HG02642 (cell line): ENCODE data around the gene MAP6.

Experiments used
- ATAC-seq: cut with Tn5 transposase; IDR thresholded peaks from one replicate; pipeline ENCODE4 v1.9.1; 2021; ENCODE audit warnings: mild to moderate bottlenecking; ENCODE audit not compliant: unreplicated experiment, poor library complexity

Gene MAP6

DNA sequence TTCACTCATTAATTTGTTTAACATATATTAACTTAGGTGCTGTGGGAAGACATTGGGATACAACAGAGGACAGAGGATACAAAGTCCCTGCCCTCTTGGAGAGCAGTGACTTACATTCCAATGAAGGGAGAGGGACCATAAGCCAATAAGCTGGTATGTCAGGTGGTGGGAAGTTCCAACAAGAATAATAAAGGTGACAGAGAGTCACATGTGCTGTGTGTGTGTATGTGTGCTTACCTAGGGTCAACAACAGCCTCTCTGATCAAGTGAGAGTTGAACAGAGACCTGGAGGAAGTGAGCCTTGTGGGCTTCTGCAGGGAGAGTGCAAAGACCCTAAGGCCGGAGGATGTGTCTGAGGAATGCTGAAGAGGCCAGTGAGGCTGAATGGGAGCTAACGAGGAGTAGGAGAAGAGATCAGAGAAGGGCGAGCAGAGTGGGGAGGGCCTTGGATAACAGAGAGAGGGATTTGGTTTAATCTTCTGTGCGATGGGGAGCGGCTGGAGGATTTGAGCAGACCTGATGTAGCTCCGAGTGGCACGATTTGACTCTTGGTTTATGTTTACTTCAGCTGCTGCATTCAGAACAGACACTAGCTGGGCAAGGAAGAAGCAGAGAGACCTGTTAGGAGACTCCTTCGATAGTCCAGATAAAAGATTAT lies 35.3 kb downstream of the MAP6 start:
- no peak for ATAC-seq

DNA sequence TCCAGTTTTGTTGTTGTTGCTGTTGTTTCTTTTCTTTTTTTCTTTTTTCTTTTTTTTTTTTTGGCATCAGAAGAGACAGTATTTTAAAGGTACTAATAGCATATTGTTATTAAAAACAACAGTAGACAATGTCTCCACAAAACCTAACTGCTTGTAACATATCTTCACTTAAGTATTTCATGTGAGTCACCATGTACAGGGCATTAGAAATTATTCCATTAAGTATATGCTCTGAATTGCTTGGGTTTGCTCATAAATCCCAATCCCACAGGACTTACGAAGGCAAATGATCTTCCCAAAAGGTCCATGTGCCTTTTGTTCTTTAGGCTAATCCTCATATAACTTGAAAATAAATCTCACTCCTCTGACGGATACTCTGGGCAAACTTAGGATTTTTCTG lies 35.9 kb downstream of the MAP6 start:
- no peak for ATAC-seq

DNA sequence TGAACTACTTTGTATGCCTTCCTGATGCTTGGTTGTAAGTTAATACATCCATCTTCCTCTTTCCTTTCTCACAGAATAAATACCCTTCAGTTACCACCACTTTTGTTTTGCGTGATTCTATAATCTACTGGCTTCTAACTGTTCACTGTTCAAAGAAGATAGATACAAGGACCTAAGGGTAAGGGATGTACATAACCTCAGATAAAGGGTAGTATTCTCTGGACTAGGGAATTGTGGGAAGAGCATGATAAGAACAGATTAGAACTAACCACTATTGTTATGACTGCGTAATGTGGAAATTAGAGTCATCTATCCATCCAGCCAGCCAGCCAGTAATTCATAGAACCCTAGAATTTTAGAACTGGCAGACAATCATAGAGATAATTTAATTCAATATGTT lies 36.4 kb downstream of the MAP6 start:
- ATAC-seq = no peak

DNA sequence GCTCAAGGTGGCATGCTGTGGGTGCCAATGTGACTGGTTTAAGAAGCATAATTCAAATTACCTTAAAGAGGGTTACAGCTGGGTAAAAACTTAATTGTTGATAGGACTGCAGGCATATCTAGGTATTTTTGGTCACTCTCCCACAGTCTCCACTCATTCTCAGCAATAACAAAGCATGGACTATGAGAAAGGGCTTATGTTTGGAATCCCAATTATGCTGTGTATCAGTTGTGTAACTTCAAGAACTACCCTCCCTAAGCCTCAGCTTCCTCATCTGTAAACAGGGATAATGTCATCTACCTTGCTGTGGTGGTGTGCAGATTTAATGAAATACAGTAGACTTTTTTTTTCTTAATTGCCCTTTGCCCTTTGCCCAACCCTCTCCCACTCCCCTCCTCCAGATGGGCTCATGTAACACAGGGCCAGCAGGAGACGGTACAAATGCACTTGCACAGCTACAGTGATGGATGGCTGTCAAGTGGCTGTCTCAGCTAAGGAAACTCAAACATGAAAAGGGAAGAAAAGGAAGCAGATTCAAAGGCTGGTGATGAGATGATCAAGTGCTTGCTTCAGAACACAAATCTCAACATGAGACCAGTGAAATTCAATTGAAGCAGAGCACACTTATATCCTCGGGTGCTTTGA lies 37.6 kb downstream of the MAP6 start:
- no peak for ATAC-seq

DNA sequence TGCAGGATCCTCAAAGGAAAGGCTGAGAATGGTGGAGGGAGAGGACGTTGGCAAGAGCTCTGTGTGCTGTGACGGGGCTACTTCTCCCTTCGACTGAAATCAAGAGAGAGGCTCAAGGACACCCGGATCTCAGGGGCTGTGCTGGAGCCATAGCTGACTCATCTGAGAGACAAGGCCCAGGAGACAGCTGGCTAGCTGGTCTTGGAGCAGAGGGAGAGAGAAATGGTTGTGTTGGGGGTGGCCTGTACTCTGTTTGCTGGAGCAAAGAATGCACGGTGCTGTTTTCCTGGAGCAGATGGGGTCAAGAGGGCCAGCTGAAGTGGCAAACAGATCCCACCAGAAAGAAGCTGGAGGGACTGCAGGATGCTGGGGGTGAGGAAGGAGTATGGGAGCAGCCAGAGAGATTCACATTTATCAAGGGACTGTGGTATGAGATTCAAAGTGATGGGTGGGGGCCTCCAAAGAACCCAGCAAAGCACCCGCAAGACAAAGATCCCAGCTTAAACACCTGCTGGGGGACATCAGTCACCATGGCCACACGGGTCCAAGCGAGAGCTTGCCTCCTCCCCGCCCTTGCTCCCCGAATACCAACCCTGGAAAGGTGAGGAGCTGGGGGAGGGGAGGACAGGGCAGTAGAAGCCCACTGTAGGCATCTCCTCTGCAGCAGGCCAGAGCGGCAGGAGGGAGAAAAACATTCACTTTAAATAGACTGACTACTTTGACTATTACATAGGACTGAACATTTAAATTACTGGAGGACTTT lies 40.8 kb downstream of the MAP6 start:
- ATAC-seq = no peak

DNA sequence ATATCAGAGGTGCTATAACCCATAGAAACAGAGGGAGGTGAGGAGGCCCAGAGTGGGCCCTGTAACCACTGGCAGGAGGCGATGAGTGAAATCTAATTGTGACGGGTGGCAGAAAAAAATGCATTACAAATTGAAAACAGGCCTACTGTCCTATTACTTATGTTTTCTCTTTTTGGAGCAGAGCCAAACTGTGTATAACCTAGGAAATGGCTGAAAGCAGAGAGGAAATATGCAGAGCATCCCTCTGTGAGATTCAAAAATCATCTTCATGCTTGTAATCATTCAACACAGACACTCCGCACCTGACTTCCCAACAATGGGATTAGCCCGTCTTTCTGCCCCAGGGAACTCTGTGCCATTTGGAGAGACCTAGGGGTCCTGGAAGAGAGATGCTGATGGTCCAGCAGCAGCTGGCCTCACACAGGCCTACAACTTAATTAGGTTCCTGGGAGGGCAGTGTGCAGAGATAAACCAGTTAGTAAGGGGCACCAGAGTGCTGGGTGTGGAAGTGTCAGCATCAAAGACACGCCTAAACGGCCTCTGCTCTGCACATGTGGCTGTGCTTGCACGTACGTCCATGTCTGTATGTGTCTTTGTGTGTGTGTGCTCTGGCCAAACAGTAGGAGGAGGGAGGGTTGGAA lies 41.8 kb downstream of the MAP6 start:
- no peak for ATAC-seq

DNA sequence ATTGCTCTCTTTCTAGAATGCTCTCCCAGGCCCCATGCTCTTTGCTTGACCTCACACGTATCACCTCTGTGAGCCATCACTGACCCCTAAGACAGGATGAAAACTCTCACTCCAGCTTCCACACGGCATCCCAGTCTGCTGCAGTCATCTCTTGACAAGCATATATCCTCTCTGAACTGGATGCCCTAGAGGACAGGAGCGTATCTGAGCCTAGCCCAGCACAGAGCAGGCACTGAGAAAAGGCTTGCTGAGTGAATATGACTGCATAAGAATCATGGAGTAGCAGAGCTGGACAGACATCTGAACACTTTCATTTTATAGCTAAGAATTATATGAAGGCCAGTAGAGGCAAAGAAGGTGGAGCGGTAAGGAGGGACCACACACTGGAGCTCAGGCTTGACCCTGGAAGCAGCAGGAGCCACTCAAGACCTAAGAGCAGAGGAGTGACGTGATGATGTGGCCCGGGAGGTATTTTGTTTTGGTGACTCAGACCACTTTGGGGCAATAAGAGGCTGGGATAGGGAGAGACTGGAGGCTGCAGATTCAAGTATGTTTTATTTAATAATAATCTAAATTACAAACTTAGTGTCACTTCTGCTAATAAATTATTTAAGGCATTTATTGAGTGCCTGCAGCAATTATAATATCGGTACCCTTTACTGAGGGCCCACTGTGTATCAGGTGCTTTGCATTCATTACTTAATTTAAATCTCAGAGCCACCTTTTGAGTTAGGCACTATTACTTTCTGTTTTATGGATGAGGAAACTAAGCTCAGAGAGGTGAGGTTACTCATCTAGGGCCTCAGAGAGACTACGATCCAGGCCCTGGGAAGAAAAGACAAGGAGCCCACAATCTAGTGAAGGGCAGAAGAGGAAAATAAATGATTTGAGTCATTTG lies 42.6 kb downstream of the MAP6 start:
- ATAC-seq = no peak

DNA sequence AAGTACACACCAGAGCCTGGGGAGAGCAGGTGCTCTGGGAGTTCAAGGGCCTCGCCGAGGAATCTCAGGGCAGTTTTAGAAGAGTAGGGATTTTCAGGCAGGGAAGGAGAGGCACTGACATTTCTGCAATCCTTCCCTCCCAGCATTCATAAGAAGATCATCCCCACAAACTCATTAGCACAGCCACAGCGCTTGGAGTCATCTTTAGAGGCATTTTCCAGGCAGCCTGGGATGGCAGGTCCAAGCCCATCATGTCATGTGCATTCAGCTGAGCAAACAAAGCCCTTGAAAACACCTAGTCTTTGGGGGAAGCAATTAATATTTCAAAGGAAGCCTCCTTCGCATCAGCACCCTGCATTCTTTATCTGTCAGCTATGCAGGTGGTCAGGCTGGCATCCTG lies 43.8 kb downstream of the MAP6 start:
- ATAC-seq = no peak

DNA sequence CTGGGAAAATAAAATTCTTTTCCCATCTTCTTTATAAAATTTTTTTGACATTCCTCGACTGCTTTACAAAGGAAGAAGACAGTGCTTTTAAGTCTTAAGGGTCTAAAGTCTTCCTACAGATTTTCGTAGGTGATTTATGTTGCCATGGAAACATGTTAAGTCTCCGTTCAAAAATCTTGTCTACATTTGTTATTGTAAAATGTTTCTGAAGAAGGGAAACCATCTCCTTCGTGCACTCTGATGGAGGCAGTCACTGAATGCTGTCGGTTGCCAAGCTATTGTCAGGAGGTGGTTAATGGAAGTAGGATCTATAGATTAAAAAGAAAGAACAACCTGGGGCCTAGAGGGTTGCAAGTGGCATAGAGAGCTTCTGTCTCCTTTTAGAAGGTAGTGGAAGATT lies 52.6 kb downstream of the MAP6 start:
- no peak for ATAC-seq

DNA sequence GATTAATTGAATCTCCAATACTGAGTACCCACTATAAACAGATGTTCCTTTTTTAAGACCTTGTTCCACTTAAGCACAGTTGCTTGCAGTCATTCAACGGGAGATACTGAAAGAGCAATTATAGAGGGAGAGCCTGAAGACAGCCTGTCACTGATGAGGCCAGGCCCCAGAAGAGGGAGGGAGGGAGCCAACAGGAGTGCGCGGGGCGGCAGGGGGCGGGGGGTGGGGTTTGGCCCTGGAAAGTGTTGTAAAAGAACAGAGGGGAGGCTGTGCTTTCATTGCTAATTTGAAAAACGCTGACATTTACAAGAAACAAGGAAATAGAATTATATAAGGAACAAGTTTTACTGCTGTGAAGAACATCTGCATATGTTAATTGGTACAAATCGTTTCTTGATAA lies 53.1 kb downstream of the MAP6 start:
- ATAC-seq = no peak

DNA sequence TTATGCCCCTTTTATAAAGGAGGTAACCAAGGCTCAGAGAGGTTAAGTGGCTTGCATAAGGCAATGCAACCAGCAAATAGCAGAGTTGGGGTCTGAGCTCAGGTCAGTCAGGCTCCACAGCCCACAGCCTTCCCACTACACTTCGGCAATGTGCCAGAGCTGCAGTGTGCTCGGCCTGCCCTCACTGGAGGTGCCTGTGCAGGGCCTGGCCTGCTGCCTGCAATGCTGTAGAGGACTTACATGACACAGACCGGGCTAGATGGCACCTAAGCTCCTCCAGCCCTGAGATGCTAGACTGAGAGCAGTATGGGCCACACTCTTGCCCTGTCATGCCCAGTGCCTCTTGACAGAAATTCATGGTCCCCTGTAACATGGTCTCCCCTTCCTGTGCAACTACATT lies 57.0 kb downstream of the MAP6 start:
- no peak for ATAC-seq

DNA sequence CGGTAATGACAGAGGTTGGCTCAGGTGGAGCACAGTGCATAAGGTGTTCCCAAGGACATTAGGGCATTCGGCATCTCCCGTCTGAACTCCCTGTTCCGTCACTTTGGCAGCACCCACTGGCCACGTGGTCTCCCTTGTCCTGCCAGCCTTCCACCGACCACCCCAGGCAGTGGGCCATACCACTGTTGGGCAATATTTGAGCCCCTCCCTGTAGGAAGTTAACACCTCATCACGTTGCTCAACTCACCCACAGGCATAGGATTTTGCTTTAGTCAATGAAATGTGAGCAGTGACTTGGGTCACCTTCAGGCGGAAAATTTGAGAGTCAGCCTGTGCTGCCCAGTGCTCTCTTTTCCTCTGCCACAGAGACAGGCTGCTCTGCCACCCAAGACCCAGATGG lies 62.7 kb downstream of the MAP6 start:
- ATAC-seq = no peak

DNA sequence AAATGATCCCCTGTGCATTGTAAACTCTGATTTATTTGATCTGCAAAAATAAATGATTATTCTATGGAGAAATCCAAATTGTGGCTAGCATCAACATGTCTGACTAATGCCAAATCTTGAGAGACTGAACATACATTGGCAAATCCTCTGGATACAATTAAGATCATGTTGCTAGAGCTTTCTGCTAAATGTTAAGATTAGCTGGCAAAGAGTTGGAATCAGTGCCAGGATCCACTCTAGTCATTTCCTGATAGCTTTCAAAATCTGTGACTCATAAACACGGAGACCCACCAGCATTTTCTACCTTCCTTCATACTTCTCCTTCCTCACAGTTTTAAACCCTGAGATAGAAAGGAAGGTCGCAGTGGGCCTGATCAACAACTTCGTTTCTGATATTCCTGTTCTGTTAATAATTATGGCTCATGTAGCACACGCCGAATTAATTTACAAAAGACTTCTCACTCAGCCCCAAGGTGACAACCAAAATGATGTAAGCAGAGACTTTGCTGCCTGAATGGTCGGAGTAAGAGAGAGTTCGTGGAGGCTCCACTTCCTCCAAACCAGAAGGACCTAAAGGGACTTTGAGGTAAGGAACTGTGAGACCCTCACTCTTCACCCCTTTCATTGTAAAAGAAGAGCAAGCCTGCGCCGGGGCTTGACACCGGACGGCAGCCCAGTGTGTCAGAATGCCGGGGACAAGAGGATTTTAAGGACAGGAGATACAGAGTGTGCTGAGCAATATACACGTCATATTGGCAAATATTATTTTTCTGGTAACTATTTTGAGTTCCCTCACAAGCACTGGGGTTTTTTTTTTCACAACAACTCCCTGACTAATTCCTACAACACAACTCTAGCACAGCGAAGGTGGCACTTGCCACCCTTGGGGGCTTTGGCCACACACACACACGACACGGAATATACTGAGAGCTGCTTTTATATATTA lies 64.8 kb downstream of the MAP6 start:
- no peak for ATAC-seq

DNA sequence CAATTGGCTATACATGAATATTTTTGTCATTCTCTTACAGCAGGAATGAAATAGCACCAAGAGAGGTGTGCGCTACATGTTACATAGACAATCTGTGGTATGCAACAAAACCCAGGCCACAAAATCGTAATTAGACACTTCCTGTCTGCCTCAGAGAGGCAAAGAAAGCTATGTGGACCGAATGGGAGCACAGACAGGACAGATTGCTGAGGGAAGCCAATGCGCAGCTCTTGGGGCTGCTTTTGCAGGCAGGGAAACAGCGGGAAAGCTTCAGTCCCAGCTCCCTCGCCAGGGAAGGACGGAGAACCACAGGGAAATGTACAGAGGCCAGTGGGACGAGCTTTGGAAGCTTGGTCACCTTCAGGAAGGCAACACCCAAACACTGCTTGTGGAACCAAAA lies 65.9 kb downstream of the MAP6 start:
- ATAC-seq = no peak

DNA sequence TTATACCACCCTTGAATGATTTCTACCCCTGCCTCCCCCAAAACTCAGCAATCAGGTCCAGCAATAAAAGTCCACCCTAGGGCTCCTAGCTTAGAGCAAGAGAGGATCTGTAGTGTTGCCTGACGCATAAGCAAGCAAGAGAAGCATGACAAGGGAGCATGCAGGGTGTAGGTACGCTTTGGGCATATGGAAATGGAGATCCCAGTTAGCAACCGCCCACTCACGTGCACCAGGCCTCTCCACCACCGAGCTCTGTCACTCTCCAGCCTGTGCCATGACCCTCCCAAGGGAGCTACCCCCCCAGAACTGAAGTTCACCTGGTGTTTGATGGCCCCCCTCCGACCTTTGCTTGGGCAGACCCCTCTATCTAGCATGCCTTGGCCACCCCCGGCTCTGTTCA lies 67.3 kb downstream of the MAP6 start:
- ATAC-seq = no peak

DNA sequence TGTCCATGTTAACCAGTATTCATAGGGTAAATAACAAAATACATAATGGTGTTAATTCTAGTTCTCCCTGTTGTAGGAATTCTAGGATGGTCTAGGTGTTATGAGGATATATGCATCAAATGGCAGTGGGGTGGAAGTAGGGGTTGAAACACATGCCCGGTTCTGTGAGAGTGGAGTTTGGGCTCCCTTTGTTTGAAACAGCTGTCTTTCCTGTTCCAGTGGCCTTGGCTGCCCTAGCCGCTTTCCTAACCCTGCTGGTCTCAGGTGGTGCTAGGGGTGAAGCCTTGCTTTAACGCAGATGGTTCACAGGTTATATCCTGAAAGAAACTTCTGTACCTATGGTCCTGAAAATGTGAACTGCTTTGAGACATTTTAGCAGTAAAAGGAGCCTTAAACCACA lies 68.5 kb downstream of the MAP6 start:
- no peak for ATAC-seq

DNA sequence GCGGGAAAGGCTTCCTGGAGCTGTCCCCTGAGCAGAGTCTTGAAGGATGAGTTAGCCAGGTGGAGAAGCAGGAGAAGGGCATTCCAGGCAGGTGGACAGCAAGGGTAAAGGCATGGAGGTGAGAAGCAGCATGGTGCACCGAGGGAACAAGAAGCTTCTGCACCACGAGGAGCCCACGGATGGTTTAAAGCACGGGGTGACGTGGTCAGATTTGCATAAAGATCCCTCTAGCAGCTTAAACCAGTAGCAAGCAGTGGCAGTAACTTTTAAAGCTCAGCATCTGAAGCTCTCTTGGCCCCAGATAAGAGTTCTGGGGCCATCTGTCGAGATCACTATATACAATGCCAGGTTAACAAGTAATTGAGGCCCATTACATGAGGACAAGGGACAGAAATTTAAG lies 69.9 kb downstream of the MAP6 start:
- no peak for ATAC-seq

DNA sequence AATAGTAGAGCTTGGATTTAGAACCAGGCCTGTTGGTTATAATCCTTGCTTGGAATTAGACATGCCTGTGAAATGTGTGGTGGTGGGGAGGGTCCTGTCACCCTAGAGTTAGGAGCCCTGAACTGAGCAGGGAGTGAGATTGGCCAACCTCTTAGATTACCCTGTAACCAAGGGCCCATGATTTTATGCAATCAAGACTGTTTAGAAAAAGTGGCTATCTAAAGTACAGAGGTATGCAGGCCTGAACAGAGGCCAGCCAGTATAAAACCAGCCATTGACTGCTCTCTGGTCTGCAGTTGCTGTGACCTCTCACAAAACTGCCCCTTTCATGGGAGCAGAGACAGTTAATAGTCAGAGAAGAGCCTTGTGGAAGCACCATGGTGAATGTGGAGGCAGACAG lies 70.6 kb downstream of the MAP6 start:
- no peak for ATAC-seq

DNA sequence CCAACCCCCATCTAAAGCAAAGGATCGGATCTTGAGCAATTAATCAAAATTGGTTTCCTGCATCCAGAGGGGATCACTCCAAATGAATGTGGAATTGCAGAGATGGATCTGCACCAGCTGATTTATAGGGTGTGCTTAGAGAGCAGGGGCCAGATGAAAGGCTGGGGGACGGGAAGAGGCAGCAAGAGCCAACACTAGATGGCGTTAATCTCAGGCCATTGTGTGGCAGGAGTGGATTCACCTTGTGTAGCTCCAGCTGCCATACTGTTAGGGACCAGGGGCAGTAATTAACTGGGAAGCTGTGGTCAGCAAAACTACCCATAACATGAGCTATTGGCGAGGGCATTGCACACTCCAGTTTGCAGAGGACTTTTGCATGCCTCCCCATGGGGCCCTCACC lies 71.2 kb downstream of the MAP6 start:
- no peak for ATAC-seq
